ENCODE data around the gene AGK.

The AGK gene, protein sequence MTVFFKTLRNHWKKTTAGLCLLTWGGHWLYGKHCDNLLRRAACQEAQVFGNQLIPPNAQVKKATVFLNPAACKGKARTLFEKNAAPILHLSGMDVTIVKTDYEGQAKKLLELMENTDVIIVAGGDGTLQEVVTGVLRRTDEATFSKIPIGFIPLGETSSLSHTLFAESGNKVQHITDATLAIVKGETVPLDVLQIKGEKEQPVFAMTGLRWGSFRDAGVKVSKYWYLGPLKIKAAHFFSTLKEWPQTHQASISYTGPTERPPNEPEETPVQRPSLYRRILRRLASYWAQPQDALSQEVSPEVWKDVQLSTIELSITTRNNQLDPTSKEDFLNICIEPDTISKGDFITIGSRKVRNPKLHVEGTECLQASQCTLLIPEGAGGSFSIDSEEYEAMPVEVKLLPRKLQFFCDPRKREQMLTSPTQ

DNA sequence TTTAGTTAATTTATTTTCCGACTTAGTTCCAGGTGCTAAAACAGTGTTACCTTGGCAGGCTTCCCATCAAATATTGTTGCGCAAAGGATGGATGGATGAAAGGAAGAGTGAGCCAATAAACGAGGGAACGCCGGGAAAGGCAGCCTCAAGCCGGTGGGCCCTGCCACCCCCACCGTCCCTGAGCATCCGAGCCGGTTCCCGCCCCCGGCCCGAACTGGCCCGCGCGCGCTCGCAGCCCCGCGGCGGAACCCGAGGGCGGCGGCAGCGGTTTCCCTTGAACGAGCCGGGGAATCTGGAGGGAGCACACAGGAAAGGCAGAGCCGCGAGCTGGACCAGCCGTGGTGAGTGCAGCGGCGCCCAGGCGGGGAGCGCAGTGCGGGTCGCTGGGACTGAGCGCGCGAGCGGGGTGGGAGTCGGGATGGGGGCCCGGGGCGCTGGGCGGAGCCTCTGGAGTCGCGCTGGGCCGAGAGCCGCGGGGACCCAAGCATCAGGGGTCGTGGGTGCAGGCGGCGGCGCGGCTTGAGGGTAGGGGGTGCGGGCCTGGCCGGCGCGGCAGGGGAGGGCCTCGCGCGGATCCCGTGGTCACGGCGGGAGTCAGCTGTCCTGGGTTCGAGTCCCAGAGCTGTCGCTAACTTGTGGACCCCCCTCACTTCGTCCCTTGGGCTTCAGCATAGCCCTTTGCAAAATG, at the start of gene AGK:
Gene AGK, plus strand, starts transcription at position 317 of the 688 bp plus-strand sequence. CDS start 4,057 bp downstream, outside the sequence.
- H3K9me3 ChIP-seq (ENCODE audit: insufficient read depth, low read length), result no peaks in the 10 kb centered on the region
- no peaks in the 10 kb centered on the region for H3K27me3 ChIP-seq (ENCODE audit: low read length)
- H3K9me2 ChIP-seq (replicated peaks; ENCODE audit: insufficient read depth, low read length), result no peaks in the 10 kb centered on the region
- H3K9ac ChIP-seq (ENCODE audit: low read length), result peak within 1 kb of the TSS; percentile 92
- no peaks in the 10 kb centered on the region for H3K36me3 ChIP-seq (ENCODE audit: low read length)
- no peaks in the 10 kb centered on the region for H4K20me1 ChIP-seq (ENCODE audit: low read depth, low read length)
- H3K79me2 ChIP-seq (ENCODE audit: insufficient read depth, low read length), result peaks cover 8% of the 10 kb centered on the region
- H3F3A ChIP-seq (ENCODE audit: insufficient read depth), result no peaks in the 10 kb centered on the region
- peak within 1 kb of the TSS; percentile 90 for H3K4me3 ChIP-seq (ENCODE audit: insufficient read depth, low read length, poor library complexity, severe bottlenecking)
- H3K4me2 ChIP-seq (ENCODE audit: low read depth, low read length, poor library complexity, severe bottlenecking), result peak within 1 kb of the TSS; percentile 93
- H3K27ac ChIP-seq (ENCODE audit: low read depth, low read length), result no peak within 1 kb of the TSS
- H2AFZ ChIP-seq (ENCODE audit: low read depth, low read length, severe bottlenecking), result peak within 1 kb of the TSS; percentile 94
- TF ChIP-seq EZH2phosphoT487 (conservative IDR thresholded peaks at IDR 0.05; ENCODE audit: low read length), result no peak
- TF ChIP-seq, protein P1, sequence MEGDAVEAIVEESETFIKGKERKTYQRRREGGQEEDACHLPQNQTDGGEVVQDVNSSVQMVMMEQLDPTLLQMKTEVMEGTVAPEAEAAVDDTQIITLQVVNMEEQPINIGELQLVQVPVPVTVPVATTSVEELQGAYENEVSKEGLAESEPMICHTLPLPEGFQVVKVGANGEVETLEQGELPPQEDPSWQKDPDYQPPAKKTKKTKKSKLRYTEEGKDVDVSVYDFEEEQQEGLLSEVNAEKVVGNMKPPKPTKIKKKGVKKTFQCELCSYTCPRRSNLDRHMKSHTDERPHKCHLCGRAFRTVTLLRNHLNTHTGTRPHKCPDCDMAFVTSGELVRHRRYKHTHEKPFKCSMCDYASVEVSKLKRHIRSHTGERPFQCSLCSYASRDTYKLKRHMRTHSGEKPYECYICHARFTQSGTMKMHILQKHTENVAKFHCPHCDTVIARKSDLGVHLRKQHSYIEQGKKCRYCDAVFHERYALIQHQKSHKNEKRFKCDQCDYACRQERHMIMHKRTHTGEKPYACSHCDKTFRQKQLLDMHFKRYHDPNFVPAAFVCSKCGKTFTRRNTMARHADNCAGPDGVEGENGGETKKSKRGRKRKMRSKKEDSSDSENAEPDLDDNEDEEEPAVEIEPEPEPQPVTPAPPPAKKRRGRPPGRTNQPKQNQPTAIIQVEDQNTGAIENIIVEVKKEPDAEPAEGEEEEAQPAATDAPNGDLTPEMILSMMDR (IDR thresholded peaks at IDR 0.05; ENCODE audit: insufficient read depth, low read length, poor library complexity, severe bottlenecking), result no peak

DNA sequence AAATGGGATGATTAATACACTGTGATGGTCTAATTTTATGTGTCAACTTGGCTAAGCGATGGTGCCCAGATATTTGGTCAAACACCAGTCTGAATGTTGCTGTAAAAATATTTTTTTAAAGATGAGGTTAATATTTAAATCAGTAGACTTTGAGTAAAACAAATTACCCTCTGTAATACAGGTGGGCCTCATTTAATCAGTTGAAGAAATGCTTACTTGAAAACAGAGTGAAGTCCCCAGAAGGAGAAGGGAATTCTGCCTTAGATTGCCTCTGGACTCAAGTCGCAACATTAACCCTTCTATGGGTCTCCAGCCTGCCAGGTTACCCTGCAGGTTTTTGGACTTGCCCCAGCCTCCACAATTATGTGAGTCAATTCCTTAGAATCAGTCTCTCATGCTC, 49.8 kb upstream of the AGK start:
- Histone ChIP-seq H3K9me3 (ENCODE audit: insufficient read depth, low read length) (no peaks in the 10 kb centered on the region), H3K4me3 (ENCODE audit: insufficient read depth, low read length, poor library complexity, severe bottlenecking) (no peak overlapping the region), H3K9me2 (replicated peaks; ENCODE audit: insufficient read depth, low read length) (no peaks in the 10 kb centered on the region), H2AFZ (ENCODE audit: low read depth, low read length, severe bottlenecking) (no peak overlapping the region), H4K20me1 (ENCODE audit: low read depth, low read length) (no peaks in the 10 kb centered on the region), H3K36me3 (ENCODE audit: low read length) (no peaks in the 10 kb centered on the region), H3K79me2 (ENCODE audit: insufficient read depth, low read length) (no peaks in the 10 kb centered on the region), H3K27ac (ENCODE audit: low read depth, low read length) (no peak overlapping the region), H3F3A (ENCODE audit: insufficient read depth) (no peaks in the 10 kb centered on the region), H3K27me3 (ENCODE audit: low read length) (no peaks in the 10 kb centered on the region), H3K9ac (ENCODE audit: low read length) (no peak overlapping the region), H3K4me2 (ENCODE audit: low read depth, low read length, poor library complexity, severe bottlenecking) (no peak overlapping the region)
- TF ChIP-seq, protein P1 (IDR thresholded peaks at IDR 0.05; ENCODE audit: insufficient read depth, low read length, poor library complexity, severe bottlenecking), result no peak
- TF ChIP-seq EZH2phosphoT487 (conservative IDR thresholded peaks at IDR 0.05; ENCODE audit: low read length), result no peak

DNA sequence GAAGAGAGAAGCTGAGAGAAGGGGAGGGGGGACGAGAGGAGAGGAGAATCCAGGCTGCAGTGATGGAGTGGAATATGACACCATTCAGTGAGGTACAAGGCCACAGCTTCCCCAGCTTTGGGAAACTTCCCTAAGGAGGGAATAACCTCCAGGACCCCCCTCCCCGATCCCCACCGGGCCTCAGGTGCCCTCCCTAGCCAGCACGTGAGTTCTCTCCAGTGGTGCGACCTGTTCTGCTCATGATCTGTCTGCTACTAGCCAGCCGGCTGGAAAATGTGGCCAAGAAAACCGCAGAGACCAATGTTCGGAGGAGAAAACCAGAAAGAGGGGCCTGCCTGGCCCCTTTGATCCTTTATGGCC, 39.9 kb upstream of the AGK start:
- TF ChIP-seq EZH2phosphoT487 (conservative IDR thresholded peaks at IDR 0.05; ENCODE audit: low read length), result no peak
- TF ChIP-seq, protein P1 (IDR thresholded peaks at IDR 0.05; ENCODE audit: insufficient read depth, low read length, poor library complexity, severe bottlenecking), result no peak
- no peak overlapping the region for H3K4me3 ChIP-seq (ENCODE audit: insufficient read depth, low read length, poor library complexity, severe bottlenecking)
- H2AFZ ChIP-seq (ENCODE audit: low read depth, low read length, severe bottlenecking), result no peak overlapping the region
- no peaks in the 10 kb centered on the region for H3K9me3 ChIP-seq (ENCODE audit: insufficient read depth, low read length)
- no peaks in the 10 kb centered on the region for H3K9me2 ChIP-seq (replicated peaks; ENCODE audit: insufficient read depth, low read length)
- no peaks in the 10 kb centered on the region for H3K27me3 ChIP-seq (ENCODE audit: low read length)
- no peaks in the 10 kb centered on the region for H3F3A ChIP-seq (ENCODE audit: insufficient read depth)
- no peak overlapping the region for H3K9ac ChIP-seq (ENCODE audit: low read length)
- no peak overlapping the region for H3K27ac ChIP-seq (ENCODE audit: low read depth, low read length)
- H3K4me2 ChIP-seq (ENCODE audit: low read depth, low read length, poor library complexity, severe bottlenecking), result no peak overlapping the region
- no peaks in the 10 kb centered on the region for H3K36me3 ChIP-seq (ENCODE audit: low read length)
- no peaks in the 10 kb centered on the region for H3K79me2 ChIP-seq (ENCODE audit: insufficient read depth, low read length)
- no peaks in the 10 kb centered on the region for H4K20me1 ChIP-seq (ENCODE audit: low read depth, low read length)

Data from SU-DHL-6 (cell line).